Measurements from ENCODE around the gene COX6B1.
"Not testable (repeated sequence)": the region's sequence is repeated elsewhere in the genome, so short reads cannot be mapped to it uniquely, and the experiment has no call there.

COX6B1 gene

GRCh38 chr19:35645680-35646511 lies 2.2 kb upstream of the COX6B1 start:
- Histone ChIP-seq H3K27me3 (replicated peaks in 2 of 5; ENCODE audit: control insufficient read depth in 4 of 5, insufficient read depth in 5 of 5, low read length in 4 of 5) (no peaks in the 10 kb centered on the region), H3K27ac (ENCODE audit: insufficient read depth in 1 of 2, low read depth in 1 of 2, low read length in 2 of 2, poor library complexity in 1 of 2, severe bottlenecking in 2 of 2) (no peak overlapping the region), H3K9me3 (ENCODE audit: control extremely low read depth in 1 of 5, control insufficient read depth in 4 of 5, insufficient read depth in 2 of 5, low read depth in 1 of 5, low read length in 4 of 5) (no peaks in the 10 kb centered on the region), H3K4me1 (ENCODE audit: control extremely low read depth in 1 of 4, control insufficient read depth in 4 of 4, insufficient read depth in 4 of 4, low read length in 3 of 4) (peaks cover 4 to 71% (median 66%) of the 10 kb centered on the region in 4 experiments), H3K36me3 (ENCODE audit: control insufficient read depth in 4 of 4, insufficient read depth in 4 of 4, low read length in 3 of 4) (peaks cover 0 to 4% (median 2%) of the 10 kb centered on the region in 4 experiments), H3K4me3 (ENCODE audit: control insufficient read depth in 1 of 7, extremely low read depth in 1 of 7, insufficient read depth in 4 of 7, low read depth in 2 of 7, low read length in 6 of 7) (no peak overlapping the region)
- 100% methylated on average over 3 of the region's 7 CpGs for WGBS (ENCODE audit: insufficient coverage)
- POLR2A ChIA-PET = no interaction called here
- DNase-seq = no peak
- CTCF ChIA-PET = interaction anchor here (0.5 to 1.3 kb wide), 2 partner anchors 12 to 18 kb away, joined by 3 to 5 read pairs; no protein-coding TSS in a partner anchor

- H3K9me3 ChIP-seq (ENCODE audit: control extremely low read depth in 1 of 5, control insufficient read depth in 4 of 5, insufficient read depth in 2 of 5, low read depth in 1 of 5, low read length in 4 of 5) = no peaks in the 10 kb centered on the region
- H3K36me3 ChIP-seq (ENCODE audit: control insufficient read depth in 4 of 4, insufficient read depth in 4 of 4, low read length in 3 of 4) = peaks cover 8 to 30% (median 21%) of the 10 kb centered on the region in 4 experiments
- H3K27me3 ChIP-seq (replicated peaks in 2 of 5; ENCODE audit: control insufficient read depth in 4 of 5, insufficient read depth in 5 of 5, low read length in 4 of 5) = no peaks in the 10 kb centered on the region
- peaks cover 4 to 33% (median 31%) of the 10 kb centered on the region in 4 experiments for H3K4me1 ChIP-seq (ENCODE audit: control extremely low read depth in 1 of 4, control insufficient read depth in 4 of 4, insufficient read depth in 4 of 4, low read length in 3 of 4)
- peak in 2 of 3 donors; percentile 42 to 59 for DNase-seq
- H3K4me3 ChIP-seq (ENCODE audit: control insufficient read depth in 1 of 7, extremely low read depth in 1 of 7, insufficient read depth in 4 of 7, low read depth in 2 of 7, low read length in 6 of 7) = peak overlapping the region in 4 of 7 experiments; percentile 20 to 57 (median 52)
- ChIA-PET CTCF (no interaction called here), POLR2A (no interaction called here)
- H3K27ac ChIP-seq (ENCODE audit: insufficient read depth in 1 of 2, low read depth in 1 of 2, low read length in 2 of 2, poor library complexity in 1 of 2, severe bottlenecking in 2 of 2) = peak overlapping the region in 1 of 2 experiments; percentile 47
- WGBS (ENCODE audit: insufficient coverage) = 21% methylated on average over 7 of the region's 9 CpGs
These were observed 2.5 kb downstream of the COX6B1 start for GRCh38 chr19:35650581-35650980.

- H3K9me3 ChIP-seq (ENCODE audit: control extremely low read depth in 1 of 5, control insufficient read depth in 4 of 5, insufficient read depth in 2 of 5, low read depth in 1 of 5, low read length in 4 of 5); DNase-seq; H3K27ac ChIP-seq (ENCODE audit: insufficient read depth in 1 of 2, low read depth in 1 of 2, low read length in 2 of 2, poor library complexity in 1 of 2, severe bottlenecking in 2 of 2); H3K27me3 ChIP-seq (replicated peaks in 2 of 5; ENCODE audit: control insufficient read depth in 4 of 5, insufficient read depth in 5 of 5, low read length in 4 of 5); H3K4me3 ChIP-seq (ENCODE audit: control insufficient read depth in 1 of 7, extremely low read depth in 1 of 7, insufficient read depth in 4 of 7, low read depth in 2 of 7, low read length in 6 of 7): not testable (repeated sequence)
- 100% methylated on average over 2 of the region's 6 CpGs for WGBS (ENCODE audit: insufficient coverage)
- H3K36me3 ChIP-seq (ENCODE audit: control insufficient read depth in 4 of 4, insufficient read depth in 4 of 4, low read length in 3 of 4) = peaks cover 23 to 63% (median 47%) of the 10 kb centered on the region in 4 experiments
- peaks cover 4 to 15% (median 14%) of the 10 kb centered on the region in 4 experiments for H3K4me1 ChIP-seq (ENCODE audit: control extremely low read depth in 1 of 4, control insufficient read depth in 4 of 4, insufficient read depth in 4 of 4, low read length in 3 of 4)
- CTCF ChIA-PET = interaction anchor here (0.7 kb wide), 1 partner anchor 9 kb away, joined by 3 read pairs; no protein-coding TSS in a partner anchor
- POLR2A ChIA-PET = interaction anchor here (0.6 kb wide), 1 partner anchor 19 kb away, joined by 3 read pairs; no protein-coding TSS in a partner anchor
These were observed 6.7 kb downstream of the COX6B1 start for GRCh38 chr19:35654828-35655227.

- DNase-seq = no peak
- ChIA-PET CTCF (no interaction called here), POLR2A (no interaction called here)
- Histone ChIP-seq H3K27me3 (replicated peaks in 2 of 5; ENCODE audit: control insufficient read depth in 4 of 5, insufficient read depth in 5 of 5, low read length in 4 of 5) (no peaks in the 10 kb centered on the region), H3K9me3 (ENCODE audit: control extremely low read depth in 1 of 5, control insufficient read depth in 4 of 5, insufficient read depth in 2 of 5, low read depth in 1 of 5, low read length in 4 of 5) (no peaks in the 10 kb centered on the region), H3K36me3 (ENCODE audit: control insufficient read depth in 4 of 4, insufficient read depth in 4 of 4, low read length in 3 of 4) (peaks cover 23 to 68% (median 48%) of the 10 kb centered on the region in 4 experiments), H3K4me1 (ENCODE audit: control extremely low read depth in 1 of 4, control insufficient read depth in 4 of 4, insufficient read depth in 4 of 4, low read length in 3 of 4) (peaks cover 0 to 7% (median 7%) of the 10 kb centered on the region in 4 experiments), H3K4me3 (ENCODE audit: control insufficient read depth in 1 of 7, extremely low read depth in 1 of 7, insufficient read depth in 4 of 7, low read depth in 2 of 7, low read length in 6 of 7) (no peak overlapping the region), H3K27ac (ENCODE audit: insufficient read depth in 1 of 2, low read depth in 1 of 2, low read length in 2 of 2, poor library complexity in 1 of 2, severe bottlenecking in 2 of 2) (no peak overlapping the region)
- WGBS (ENCODE audit: insufficient coverage) = 100% methylated on average over 1 of the region's 4 CpGs
These were observed 7.5 kb downstream of the COX6B1 start for GRCh38 chr19:35655600-35655999.

GRCh38 chr19:35656700-35657099 lies 8.6 kb downstream of the COX6B1 start:
- 100% methylated on average over 5 of the region's 6 CpGs for WGBS (ENCODE audit: insufficient coverage)
- ChIA-PET POLR2A (no interaction called here), CTCF (interaction anchor here (1.6 kb wide), 1 partner anchor 143 kb away, joined by 4 read pairs; the partner anchor contains the start of gene DMKN)
- peaks cover 20 to 79% (median 43%) of the 10 kb centered on the region in 4 experiments for H3K36me3 ChIP-seq (ENCODE audit: control insufficient read depth in 4 of 4, insufficient read depth in 4 of 4, low read length in 3 of 4)
- DNase-seq = no peak
- no peaks in the 10 kb centered on the region for H3K4me1 ChIP-seq (ENCODE audit: control extremely low read depth in 1 of 4, control insufficient read depth in 4 of 4, insufficient read depth in 4 of 4, low read length in 3 of 4)
- no peak overlapping the region for H3K27ac ChIP-seq (ENCODE audit: insufficient read depth in 1 of 2, low read depth in 1 of 2, low read length in 2 of 2, poor library complexity in 1 of 2, severe bottlenecking in 2 of 2)
- H3K9me3 ChIP-seq (ENCODE audit: control extremely low read depth in 1 of 5, control insufficient read depth in 4 of 5, insufficient read depth in 2 of 5, low read depth in 1 of 5, low read length in 4 of 5) = no peaks in the 10 kb centered on the region
- H3K4me3 ChIP-seq (ENCODE audit: control insufficient read depth in 1 of 7, extremely low read depth in 1 of 7, insufficient read depth in 4 of 7, low read depth in 2 of 7, low read length in 6 of 7) = no peak overlapping the region
- H3K27me3 ChIP-seq (replicated peaks in 2 of 5; ENCODE audit: control insufficient read depth in 4 of 5, insufficient read depth in 5 of 5, low read length in 4 of 5) = no peaks in the 10 kb centered on the region

GRCh38 chr19:35657904-35658700 lies 10.0 kb downstream of the COX6B1 start:
- H3K27me3 ChIP-seq (replicated peaks in 2 of 5; ENCODE audit: control insufficient read depth in 4 of 5, insufficient read depth in 5 of 5, low read length in 4 of 5) = no peaks in the 10 kb centered on the region
- no peak overlapping the region for H3K27ac ChIP-seq (ENCODE audit: insufficient read depth in 1 of 2, low read depth in 1 of 2, low read length in 2 of 2, poor library complexity in 1 of 2, severe bottlenecking in 2 of 2)
- 88% methylated on average over 5 of the region's 15 CpGs for WGBS (ENCODE audit: insufficient coverage)
- DNase-seq = no peak
- no peaks in the 10 kb centered on the region for H3K9me3 ChIP-seq (ENCODE audit: control extremely low read depth in 1 of 5, control insufficient read depth in 4 of 5, insufficient read depth in 2 of 5, low read depth in 1 of 5, low read length in 4 of 5)
- H3K36me3 ChIP-seq (ENCODE audit: control insufficient read depth in 4 of 4, insufficient read depth in 4 of 4, low read length in 3 of 4) = peaks cover 19 to 88% (median 41%) of the 10 kb centered on the region in 4 experiments
- ChIA-PET POLR2A (no interaction called here), CTCF (interaction anchor here (0.8 to 1.6 kb wide), 3 partner anchors 11 to 145 kb away, joined by 3 to 5 read pairs (median 4); partner anchors contain the start of genes DMKN and HAUS5)
- no peak overlapping the region for H3K4me3 ChIP-seq (ENCODE audit: control insufficient read depth in 1 of 7, extremely low read depth in 1 of 7, insufficient read depth in 4 of 7, low read depth in 2 of 7, low read length in 6 of 7)
- no peaks in the 10 kb centered on the region for H3K4me1 ChIP-seq (ENCODE audit: control extremely low read depth in 1 of 4, control insufficient read depth in 4 of 4, insufficient read depth in 4 of 4, low read length in 3 of 4)
